ENCODE data around the gene MNX1.

The MNX1 gene

GRCh38 chr7:157032644-157033482 lies 22.4 kb upstream of the MNX1 start:
- no peak for DNase-seq (ENCODE audit: low spot score)

- no peak for DNase-seq (ENCODE audit: low spot score)
Observed at GRCh38 chr7:157032128-157032527, 21.7 kb upstream of the MNX1 start.

DNA sequence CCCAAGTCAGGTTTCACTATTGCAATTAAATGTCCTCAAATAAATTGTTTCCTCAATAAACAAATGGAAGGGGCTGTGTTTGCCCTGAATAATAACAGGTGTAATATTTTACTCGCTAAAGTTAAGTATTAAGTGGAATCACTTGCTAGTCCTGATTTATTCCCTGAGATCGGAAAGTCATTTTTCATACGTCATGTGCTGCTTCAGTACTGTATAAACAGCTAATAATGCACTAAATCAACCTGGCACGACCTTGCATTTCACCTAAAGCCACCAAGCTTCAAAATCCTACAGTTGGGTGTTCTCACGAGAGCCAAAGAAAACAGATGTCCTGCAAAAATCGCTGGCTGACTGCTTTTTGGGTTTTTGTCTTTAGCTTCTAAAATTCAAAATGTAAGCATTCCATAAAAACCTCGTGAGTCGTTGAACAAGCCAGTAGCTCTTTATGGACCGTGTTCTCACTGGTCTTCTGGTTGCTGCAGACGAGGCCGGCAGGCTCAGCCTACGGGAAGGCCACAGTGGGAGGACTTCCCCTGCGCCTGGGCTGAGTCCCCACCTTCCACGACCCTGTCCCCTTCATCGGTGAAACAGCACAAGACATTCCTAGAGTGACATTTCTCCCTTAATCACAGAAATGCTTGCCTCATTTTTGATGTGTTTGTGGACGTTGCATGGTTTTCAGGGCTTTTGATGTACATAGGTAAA lies 17.9 kb upstream of the MNX1 start:
- no peak for DNase-seq (ENCODE audit: low spot score)

GRCh38 chr7:157027568-157028198 lies 17.2 kb upstream of the MNX1 start:
- no peak for DNase-seq (ENCODE audit: low spot score)

- no peak for DNase-seq (ENCODE audit: low spot score)
Observed at GRCh38 chr7:157024716-157025115, 14.3 kb upstream of the MNX1 start.

DNA sequence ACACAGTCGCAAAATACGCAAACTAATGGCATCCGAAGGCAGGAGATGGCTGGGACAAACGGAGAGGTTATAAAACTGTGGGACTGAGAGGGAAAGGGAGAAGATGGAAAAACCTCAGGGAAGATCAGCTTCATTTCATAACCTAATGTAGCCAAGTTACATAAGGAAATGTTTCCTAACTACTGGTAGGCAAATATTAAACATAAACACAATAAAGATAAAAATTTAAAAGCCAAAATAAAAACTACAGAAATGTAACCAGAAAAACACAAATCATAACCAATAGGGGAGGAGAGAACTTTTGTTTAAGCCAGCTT lies 13.1 kb upstream of the MNX1 start:
- no peak for DNase-seq (ENCODE audit: low spot score)

DNA sequence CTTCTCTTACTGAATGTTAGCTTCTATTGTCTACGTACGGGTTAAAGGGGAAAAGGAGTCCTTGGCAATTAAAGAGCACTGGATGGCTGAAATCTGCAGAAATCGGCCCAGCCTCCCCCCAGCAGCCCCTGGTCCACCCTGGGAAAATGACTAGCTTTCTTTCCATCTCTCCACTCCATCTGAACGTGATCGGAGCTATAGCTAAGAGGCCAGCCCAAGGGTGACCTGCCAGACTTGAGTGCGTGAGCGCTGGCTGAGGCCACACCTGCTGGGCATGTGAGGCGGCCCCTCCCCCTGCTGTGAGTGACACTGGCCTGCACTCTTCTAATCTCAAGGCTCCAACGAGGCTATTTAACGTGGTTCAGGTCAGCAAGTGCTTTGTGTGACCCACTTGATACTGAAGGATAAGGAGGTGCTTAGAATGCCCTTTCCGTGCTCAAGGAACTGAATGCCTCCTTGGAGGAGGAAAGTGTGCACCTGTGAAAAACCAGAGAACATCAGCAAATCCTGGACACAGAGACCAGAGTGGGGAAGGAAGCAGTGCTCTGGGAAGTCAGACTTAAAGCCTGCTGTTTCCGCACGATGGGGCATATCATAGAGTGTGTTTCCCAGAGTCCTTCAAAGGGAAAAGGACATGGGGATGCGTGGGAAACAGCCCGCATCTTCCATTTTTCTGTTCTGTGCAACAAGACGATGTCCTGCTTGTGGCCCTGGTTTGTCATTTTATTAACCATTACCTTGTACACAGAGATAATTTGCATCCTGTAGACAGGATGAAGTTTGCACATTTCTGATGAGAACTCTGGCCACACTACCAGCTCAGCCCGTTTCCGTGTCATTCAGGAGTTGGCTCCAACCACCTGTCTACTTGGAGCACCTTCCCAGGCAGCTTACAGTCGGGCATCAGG lies 12.5 kb upstream of the MNX1 start:
- no peak for DNase-seq (ENCODE audit: low spot score)

DNA sequence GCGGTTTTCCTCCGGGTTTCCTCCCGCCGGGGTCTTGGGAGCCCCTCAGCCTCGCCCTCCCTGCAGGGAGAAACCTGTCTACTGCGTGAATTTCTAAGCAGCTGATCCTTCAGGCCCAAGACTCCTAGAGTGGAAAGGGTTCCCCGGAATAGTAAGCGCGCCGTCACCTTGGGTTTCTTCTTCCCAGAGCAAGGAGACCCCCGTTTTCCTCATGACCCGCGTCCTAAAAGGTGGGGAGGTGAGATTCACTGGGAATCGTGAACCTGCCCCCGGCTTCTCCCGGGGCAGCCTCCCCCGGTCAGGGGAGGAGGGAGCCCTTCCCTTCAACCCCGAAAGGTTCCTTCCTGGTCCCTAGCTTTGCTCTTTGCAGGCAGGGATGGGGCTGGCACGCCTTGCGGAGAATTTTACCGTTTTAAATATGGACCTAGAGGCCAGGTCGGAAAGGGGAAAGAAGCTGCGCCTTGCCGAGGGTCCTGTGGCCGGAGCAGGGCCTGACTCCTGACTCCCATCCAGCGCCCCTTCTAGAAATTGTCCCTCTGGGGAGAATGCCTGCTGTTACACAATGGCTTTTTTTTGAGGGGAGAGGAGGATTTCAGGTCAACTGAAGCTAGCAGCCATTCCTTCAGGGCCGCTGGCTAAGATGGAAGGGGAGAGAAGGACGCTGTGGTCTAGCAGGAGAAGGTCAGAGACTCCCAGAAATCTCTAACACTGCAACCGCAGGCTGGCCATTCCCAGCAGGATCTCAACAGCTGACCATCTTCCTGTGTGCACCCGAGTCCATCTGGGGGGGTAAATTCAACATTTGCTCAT lies 11.6 kb upstream of the MNX1 start:
- DNase-seq (ENCODE audit: low spot score) = no peak

- DNase-seq (ENCODE audit: low spot score) = no peak
Observed at GRCh38 chr7:157021071-157021870, 10.8 kb upstream of the MNX1 start.

DNA sequence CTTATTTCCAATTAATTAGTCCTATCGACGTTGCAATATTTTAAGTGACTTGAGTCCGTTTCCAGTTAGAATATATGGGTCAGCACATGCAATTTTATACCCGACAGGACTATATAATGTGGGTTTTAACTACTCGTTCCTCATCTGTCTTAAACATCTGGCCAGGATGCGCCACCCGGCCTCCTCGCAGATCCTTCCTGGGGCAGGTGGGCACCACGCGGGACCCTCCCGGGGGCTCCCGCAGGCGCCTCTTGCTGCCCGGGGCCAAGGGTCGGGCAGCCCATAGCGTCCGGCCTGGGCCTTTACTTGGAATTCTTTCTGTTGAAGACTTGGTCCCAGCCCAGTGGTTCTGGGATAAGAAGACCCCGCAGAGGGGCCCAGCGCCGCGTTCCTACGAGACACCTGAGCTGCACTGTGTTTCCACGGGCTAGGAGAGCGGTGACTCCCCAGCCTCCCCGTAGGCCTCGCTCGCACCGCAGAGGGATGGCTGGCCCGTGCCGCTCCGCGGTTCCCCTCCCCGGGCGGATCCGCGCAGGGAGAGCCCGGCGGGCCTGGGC lies 10.1 kb upstream of the MNX1 start:
- DNase-seq (ENCODE audit: low spot score) = no peak

GRCh38 chr7:157019718-157020451 lies 9.4 kb upstream of the MNX1 start:
- DNase-seq (ENCODE audit: low spot score) = no peak

- DNase-seq (ENCODE audit: low spot score) = no peak
Observed at GRCh38 chr7:157018997-157019608, 8.6 kb upstream of the MNX1 start.

GRCh38 chr7:157018328-157018996 lies 8.0 kb upstream of the MNX1 start:
- DNase-seq (ENCODE audit: low spot score) = no peak

- DNase-seq (ENCODE audit: low spot score) = no peak
Observed at GRCh38 chr7:157017603-157018327, 7.3 kb upstream of the MNX1 start.

- no peak for DNase-seq (ENCODE audit: low spot score)
Observed at GRCh38 chr7:157017149-157017548, 6.7 kb upstream of the MNX1 start.

DNA sequence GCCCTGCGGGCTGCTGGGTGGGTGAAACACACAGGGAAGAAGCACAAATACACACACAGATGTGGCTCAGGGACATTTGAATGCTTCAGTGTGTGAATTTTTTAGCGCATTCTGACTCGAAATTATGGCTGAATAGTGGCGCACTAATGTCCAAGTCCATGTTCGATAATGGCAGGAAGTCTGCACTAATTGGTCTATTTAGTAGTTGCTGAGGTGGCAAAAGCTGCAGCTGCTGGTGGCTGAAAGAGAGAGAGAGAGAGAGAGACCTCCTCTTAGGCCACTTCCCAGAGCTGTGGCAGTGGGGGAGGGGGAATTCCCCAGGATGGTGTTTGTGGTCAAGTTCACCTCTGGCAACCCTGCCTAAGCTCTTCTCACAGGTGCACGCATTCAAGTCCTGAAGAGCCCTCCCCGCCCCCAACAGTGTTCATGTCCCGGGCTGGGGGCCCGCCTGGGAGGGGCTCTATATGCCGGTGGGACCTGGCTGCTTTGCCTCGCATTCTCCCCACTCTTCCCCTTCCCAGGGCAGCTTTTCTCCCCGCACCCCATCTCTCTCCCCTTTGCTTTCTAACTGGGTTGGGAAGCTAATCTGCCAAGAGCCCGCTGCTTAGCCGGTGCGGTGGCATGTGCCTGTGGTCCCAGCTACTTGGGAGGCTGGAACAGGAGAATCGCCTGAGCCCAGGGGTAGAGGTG lies 6.0 kb upstream of the MNX1 start:
- DNase-seq (ENCODE audit: low spot score) = no peak

DNA sequence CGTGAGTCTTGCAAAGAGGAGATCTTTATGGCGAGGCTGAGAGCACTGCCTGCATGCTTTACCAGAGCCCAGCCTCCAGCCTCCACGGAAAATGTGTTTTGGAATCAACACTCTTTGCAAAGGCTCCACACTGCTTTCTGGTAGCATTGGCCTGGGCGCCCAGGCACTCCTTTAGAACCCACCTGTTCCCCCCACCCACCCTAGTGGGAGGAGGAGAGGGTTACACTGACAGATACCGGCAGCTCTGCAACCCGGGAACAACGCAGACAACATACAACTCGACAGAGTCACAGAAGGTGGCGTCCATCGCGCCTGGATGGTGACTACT lies 5.5 kb upstream of the MNX1 start:
- no peak for DNase-seq (ENCODE audit: low spot score)
